Urothelium cell line (cell line): ENCODE results near the gene S1PR1.
"Not testable (repeated sequence)": the region's sequence is repeated elsewhere in the genome, so short reads cannot be mapped to it uniquely, and the experiment has no call there.

ENCODE experiments used
- DNase-seq: peaks from one replicate; pipeline ENCODE4 v3.0.0; 2011; ENCODE audit warnings: low spot score, mixed read lengths
- FAIRE-seq: peaks from 2 replicates; lab custom pipeline; 2011; peaks lifted over from hg19 to GRCh38; lab: Jason Lieb, UNC

S1PR1 gene

GRCh38 chr1:101236516-101237228, at the start of gene S1PR1:
Gene S1PR1 (plus strand): TSS chr1:101237019. CDS start chr1:101238985, 1,966 bp downstream.
- FAIRE-seq (no peak), DNase-seq (no peak)

- DNase-seq (no peak), FAIRE-seq (no peak)
Observed at GRCh38 chr1:101187297-101187696, 49.5 kb upstream of the S1PR1 start.

GRCh38 chr1:101188331-101188730, 48.5 kb upstream of the S1PR1 start:
- DNase-seq (no peak), FAIRE-seq (no peak)

GRCh38 chr1:101188968-101189367, 47.9 kb upstream of the S1PR1 start:
- not testable (repeated sequence) for FAIRE-seq, DNase-seq

GRCh38 chr1:101190441-101190840, 46.4 kb upstream of the S1PR1 start:
- DNase-seq = no peak
- FAIRE-seq = no peak

GRCh38 chr1:101191049-101191448, 45.8 kb upstream of the S1PR1 start:
- FAIRE-seq (no peak), DNase-seq (no peak)

GRCh38 chr1:101193733-101194169, 43.1 kb upstream of the S1PR1 start:
- FAIRE-seq = no peak
- DNase-seq = no peak

- DNase-seq (no peak), FAIRE-seq (no peak)
Observed at GRCh38 chr1:101194746-101195145, 42.1 kb upstream of the S1PR1 start.

GRCh38 chr1:101196668-101197067, 40.2 kb upstream of the S1PR1 start:
- DNase-seq (no peak), FAIRE-seq (no peak)

- DNase-seq (no peak), FAIRE-seq (no peak)
Observed at GRCh38 chr1:101198842-101199636, 37.8 kb upstream of the S1PR1 start.

- FAIRE-seq (no peak), DNase-seq (no peak)
Observed at GRCh38 chr1:101199637-101199982, 37.2 kb upstream of the S1PR1 start.

- FAIRE-seq (peak; percentile 86), DNase-seq (peak; percentile 87)
Observed at GRCh38 chr1:101200513-101200912, 36.3 kb upstream of the S1PR1 start.

GRCh38 chr1:101203820-101204540, 32.8 kb upstream of the S1PR1 start:
- peak; percentile 35 for FAIRE-seq
- peak; percentile 37 for DNase-seq

GRCh38 chr1:101205457-101205856, 31.4 kb upstream of the S1PR1 start:
- DNase-seq = no peak
- FAIRE-seq = no peak

- not testable (repeated sequence) for FAIRE-seq
Observed at GRCh38 chr1:101206139-101206538, 30.7 kb upstream of the S1PR1 start.

GRCh38 chr1:101207271-101207670, 29.5 kb upstream of the S1PR1 start:
- FAIRE-seq = not testable (repeated sequence)

More at GRCh38 chr1:101206139-101206538, 30.7 kb upstream of the S1PR1 start:
- DNase-seq = not testable (repeated sequence)

GRCh38 chr1:101207891-101208290, 28.9 kb upstream of the S1PR1 start:
- FAIRE-seq = no peak

More at GRCh38 chr1:101207271-101207670, 29.5 kb upstream of the S1PR1 start:
- not testable (repeated sequence) for DNase-seq

GRCh38 chr1:101215363-101216011, 21.3 kb upstream of the S1PR1 start:
- no peak for FAIRE-seq
- no peak for DNase-seq

More at GRCh38 chr1:101207891-101208290, 28.9 kb upstream of the S1PR1 start:
- no peak for DNase-seq

GRCh38 chr1:101216623-101217022, 20.2 kb upstream of the S1PR1 start:
- DNase-seq (no peak), FAIRE-seq (no peak)

- no peak for FAIRE-seq
Observed at GRCh38 chr1:101217148-101217547, 19.7 kb upstream of the S1PR1 start.

GRCh38 chr1:101218968-101219367, 17.9 kb upstream of the S1PR1 start:
- DNase-seq, FAIRE-seq: not testable (repeated sequence)

More at GRCh38 chr1:101217148-101217547, 19.7 kb upstream of the S1PR1 start:
- DNase-seq = no peak
